Neutrophil (primary cell): ENCODE measurements around the gene ABHD17A.

Source experiments
- H3K27ac ChIP-seq: fragments of 200-600 bp; sonication (generic); 2 replicates; pipeline ENCODE4 v1.5.1; 2016; ENCODE audit warnings: mild to moderate bottlenecking, moderate library complexity
- H3K27me3 ChIP-seq: fragments of 200-600 bp; sonication (generic); 2 replicates; pipeline ENCODE4 v1.6.0; 2016; ENCODE audit warnings: mild to moderate bottlenecking
- H3K36me3 ChIP-seq: fragments of 200-600 bp; sonication (generic); 2 replicates; pipeline ENCODE4 v1.5.1; 2017
- H3K4me1 ChIP-seq, 2 experiments: fragments of 200-600 bp in 1 of 2; sonication (generic) in 1 of 2; 1 replicate in 1 of 2; 2 replicates in 1 of 2; pipeline versions ENCODE4 v1.5.1 to v1.6.1; 2013 to 2016; ENCODE audit warnings: low read depth in 1 of 2, low read length in 1 of 2, mild to moderate bottlenecking in 1 of 2, moderate library complexity in 1 of 2; ENCODE audit not compliant: control insufficient read depth in 1 of 2, insufficient read depth in 1 of 2
- H3K4me3 ChIP-seq, 2 experiments: fragments of 200-600 bp in 1 of 2; sonication (generic) in 1 of 2; 1 replicate in 1 of 2; 2 replicates in 1 of 2; pipeline ENCODE4 v1.5.1; 2013 to 2016; ENCODE audit warnings: low read depth in 1 of 2, low read length in 1 of 2, mild to moderate bottlenecking in 1 of 2, moderate library complexity in 1 of 2
- H3K9me3 ChIP-seq: fragments of 200-600 bp; sonication (generic); 2 replicates; pipeline ENCODE4 v1.5.1; 2016
- CTCF ChIP-seq: fragments of 200-600 bp; sonication (generic); IDR thresholded peaks from 2 replicates; pipeline ENCODE4 v1.5.1; 2016; ENCODE audit warnings: antibody characterized with exemption

ABHD17A gene

GRCh38 chr19:1830978-1831377 is 54.3 kb downstream of the ABHD17A start:
- H3K4me3 ChIP-seq: no peak overlapping the region
- no peaks in the 10 kb centered on the region for H3K9me3 ChIP-seq
- H3K4me1 ChIP-seq: no peaks in the 10 kb centered on the region
- no peaks in the 10 kb centered on the region for H3K27me3 ChIP-seq
- H3K27ac ChIP-seq: no peak overlapping the region
- H3K36me3 ChIP-seq: peaks cover 49% of the 10 kb centered on the region
- no peak for TF ChIP-seq CTCF

- TF ChIP-seq CTCF: no peak
- Histone ChIP-seq H3K9me3 (no peaks in the 10 kb centered on the region), H3K36me3 (peaks cover 52% of the 10 kb centered on the region), H3K4me1 (no peaks in the 10 kb centered on the region), H3K4me3 (no peak overlapping the region), H3K27ac (no peak overlapping the region), H3K27me3 (no peaks in the 10 kb centered on the region)
Measured at GRCh38 chr19:1830568-1830967, 54.7 kb downstream of the ABHD17A start.

- no peaks in the 10 kb centered on the region for H3K9me3 ChIP-seq
- no peak overlapping the region for H3K27ac ChIP-seq
Measured at GRCh38 chr19:1829958-1830357, 55.3 kb downstream of the ABHD17A start.

DNA sequence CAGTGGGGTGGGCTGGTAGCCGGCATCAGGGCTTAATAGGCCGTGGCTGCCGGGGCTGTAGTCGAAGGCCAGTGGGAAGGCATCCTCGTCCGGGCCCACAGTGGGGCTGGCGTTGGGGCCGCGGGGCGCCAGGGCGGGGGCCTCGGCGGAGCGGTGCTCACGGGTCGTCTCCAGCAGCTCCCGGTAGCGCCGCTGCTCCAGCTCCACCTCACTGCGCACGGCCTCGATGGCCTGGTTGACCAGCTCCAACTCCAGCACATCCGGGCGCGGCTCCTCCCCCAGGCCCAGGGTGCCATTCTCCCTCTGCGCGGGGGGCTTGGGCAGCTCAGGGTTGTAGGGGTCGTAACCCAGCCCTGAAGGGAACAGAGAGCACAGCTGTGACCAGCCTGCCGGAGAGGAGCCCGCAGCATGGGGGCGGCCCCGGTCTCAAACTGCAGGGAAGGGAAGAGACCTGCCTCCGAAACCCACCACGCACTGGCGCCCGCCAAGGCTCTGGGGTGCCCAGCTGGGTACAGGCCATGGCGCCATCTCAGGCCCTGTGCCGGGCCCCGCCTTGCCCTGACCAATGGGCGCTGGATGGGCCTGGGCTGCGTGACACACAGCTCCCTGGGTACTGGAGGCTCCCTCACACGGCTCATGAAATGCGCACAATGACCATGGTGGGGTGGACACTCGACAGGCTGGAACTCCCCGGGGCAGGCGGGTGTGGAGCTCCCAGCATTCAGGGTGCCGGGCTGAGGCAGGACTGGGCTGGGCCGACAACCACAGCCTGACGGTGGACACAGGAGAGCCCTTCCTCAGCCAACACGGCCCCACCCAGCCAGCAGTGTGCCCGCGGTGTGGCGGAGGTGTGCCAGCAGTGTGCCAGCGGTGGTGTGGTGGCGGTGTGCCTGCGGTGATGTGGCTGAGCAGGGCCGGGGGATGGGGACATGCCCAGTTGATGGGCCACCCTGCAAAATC is 56.7 kb downstream of the ABHD17A start:
- H3K9me3 ChIP-seq: no peaks in the 10 kb centered on the region
- no peak overlapping the region for H3K27ac ChIP-seq
- no peaks in the 10 kb centered on the region for H3K27me3 ChIP-seq
- no peaks in the 10 kb centered on the region for H3K4me1 ChIP-seq
- no peak overlapping the region for H3K4me3 ChIP-seq
- no peak for TF ChIP-seq CTCF
- peaks cover 67% of the 10 kb centered on the region for H3K36me3 ChIP-seq

More at GRCh38 chr19:1829958-1830357, 55.3 kb downstream of the ABHD17A start:
- peaks cover 53% of the 10 kb centered on the region for H3K36me3 ChIP-seq
- H3K27me3 ChIP-seq: no peaks in the 10 kb centered on the region
- H3K4me3 ChIP-seq: no peak overlapping the region
- no peak for TF ChIP-seq CTCF
- H3K4me1 ChIP-seq: no peaks in the 10 kb centered on the region

DNA sequence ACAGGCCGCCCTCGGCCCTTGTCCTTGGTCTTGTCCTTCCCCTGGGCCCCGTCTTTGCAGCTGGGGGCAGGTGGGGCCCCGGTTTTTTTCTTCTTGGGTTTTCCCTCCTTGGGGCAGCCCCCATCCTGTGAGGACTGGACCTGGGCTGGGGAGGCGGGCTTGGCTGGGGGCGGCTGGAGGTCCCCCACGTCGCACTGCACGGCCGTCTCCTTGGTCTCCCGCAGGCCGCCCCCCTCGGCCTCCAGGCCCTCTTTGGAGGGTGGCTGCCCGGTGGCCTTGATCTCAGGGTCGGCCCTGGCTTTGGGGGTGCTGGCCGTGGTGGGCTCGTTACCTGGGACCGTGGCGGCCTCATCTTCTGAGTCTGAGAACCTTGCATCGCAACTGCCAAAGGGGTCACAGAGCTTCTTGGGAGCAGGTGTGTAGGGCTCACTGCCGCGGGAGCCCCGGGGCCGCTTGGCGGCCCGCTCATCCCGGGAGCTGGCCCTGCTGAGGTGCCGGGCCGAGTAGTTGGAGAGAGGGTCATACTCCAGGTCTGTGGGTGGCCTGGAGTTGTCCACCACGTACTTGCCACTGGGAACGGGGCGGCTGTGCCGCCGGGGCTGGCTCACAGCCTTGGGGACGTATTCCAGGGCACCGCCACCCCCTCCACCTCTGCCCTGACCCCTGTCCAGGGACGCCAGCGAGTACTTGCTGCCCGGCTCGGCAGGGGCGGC is 57.6 kb downstream of the ABHD17A start:
- TF ChIP-seq CTCF: no peak
- peaks cover 75% of the 10 kb centered on the region for H3K36me3 ChIP-seq
- no peaks in the 10 kb centered on the region for H3K9me3 ChIP-seq
- no peak overlapping the region for H3K4me3 ChIP-seq
- H3K4me1 ChIP-seq: no peaks in the 10 kb centered on the region
- H3K27me3 ChIP-seq: no peaks in the 10 kb centered on the region
- H3K27ac ChIP-seq: no peak overlapping the region
